K562 (cell line): ENCODE results near the gene CUTA.

ENCODE experiments used
- EGR1 ChIP-seq: fragments of 450-650 bp; conservative IDR thresholded peaks from 2 replicates; pipeline ENCODE4 v1.6.1; 2017; ENCODE audit warnings: mild to moderate bottlenecking
- KAT7 ChIP-seq: sonication (generic); formaldehyde crosslinking; IDR thresholded peaks from 2 replicates; pipeline ENCODE4 v1.8.0; 2022; ENCODE audit warnings: missing genetic modification reagents, mild to moderate bottlenecking, borderline replicate concordance
- POLR2A ChIP-seq: fragments of 450-650 bp; conservative IDR thresholded peaks from 2 replicates; pipeline ENCODE4 v1.6.1; 2016
- RAD21 ChIP-seq, 2 experiments: fragments of 250-450 bp in 1 of 2; fragments of 450-650 bp in 1 of 2; sonication (Bioruptor Pico) in 1 of 2; formaldehyde crosslinking in 1 of 2; IDR thresholded peaks in 1 of 2; conservative IDR thresholded peaks in 1 of 2; 2 replicates each; pipeline versions ENCODE4 v1.4.0 to v1.8.0; 2020 to 2022; ENCODE audit warnings: mild to moderate bottlenecking in 2 of 2, moderate library complexity in 1 of 2
- TCF3 ChIP-seq: sonication (generic); formaldehyde crosslinking; IDR thresholded peaks from 2 replicates; pipeline ENCODE4 v1.4.0; 2020; ENCODE audit warnings: mild to moderate bottlenecking, missing genetic modification reagents
- ZNF239 ChIP-seq: fragments of 250-450 bp; sonication (Bioruptor Pico); IDR thresholded peaks from 2 replicates; pipeline ENCODE4 v1.4.0; 2020; ENCODE audit warnings: mild to moderate bottlenecking
- TF ChIP-seq, protein P1 (sequence below), 2 experiments: fragments of 450-650 bp; IDR thresholded peaks; 2 replicates each; pipeline ENCODE4 v1.6.1; 2016
- TF ChIP-seq, protein P2 (sequence below), 3 experiments: IDR thresholded peaks in 2 of 3; conservative IDR thresholded peaks in 1 of 3; 2 replicates each; pipeline ENCODE4 v1.5.1; 2011 to 2012; ENCODE audit warnings: low read length in 3 of 3, mild to moderate bottlenecking in 3 of 3, control low read depth in 2 of 3, improper control_type of control experiment in 1 of 3, inconsistent platforms in 1 of 3, low read depth in 1 of 3, mixed read lengths in 1 of 3, moderate library complexity in 1 of 3; ENCODE audit not compliant: insufficient read depth in 2 of 3

DNA sequence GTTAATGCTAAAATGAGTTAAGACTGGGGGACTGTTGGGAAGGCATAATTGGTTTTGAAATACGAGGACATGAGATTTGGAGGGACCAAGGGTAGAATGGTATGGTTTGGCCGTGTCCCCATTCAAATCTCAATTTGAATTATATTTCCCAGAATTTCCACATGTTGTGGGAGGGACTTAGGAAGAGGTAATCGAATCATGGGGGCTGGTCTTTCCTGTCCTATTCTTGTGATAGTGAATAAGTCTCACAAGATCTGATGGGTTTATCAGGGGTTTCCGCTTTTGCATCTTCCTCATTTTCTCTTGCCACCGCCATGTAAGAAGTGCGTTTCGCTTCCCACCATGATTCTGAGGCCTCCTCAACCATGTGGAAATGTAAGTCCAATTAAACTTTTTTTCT lies 49.2 kb upstream of the CUTA start:
- TF ChIP-seq, protein P1, sequence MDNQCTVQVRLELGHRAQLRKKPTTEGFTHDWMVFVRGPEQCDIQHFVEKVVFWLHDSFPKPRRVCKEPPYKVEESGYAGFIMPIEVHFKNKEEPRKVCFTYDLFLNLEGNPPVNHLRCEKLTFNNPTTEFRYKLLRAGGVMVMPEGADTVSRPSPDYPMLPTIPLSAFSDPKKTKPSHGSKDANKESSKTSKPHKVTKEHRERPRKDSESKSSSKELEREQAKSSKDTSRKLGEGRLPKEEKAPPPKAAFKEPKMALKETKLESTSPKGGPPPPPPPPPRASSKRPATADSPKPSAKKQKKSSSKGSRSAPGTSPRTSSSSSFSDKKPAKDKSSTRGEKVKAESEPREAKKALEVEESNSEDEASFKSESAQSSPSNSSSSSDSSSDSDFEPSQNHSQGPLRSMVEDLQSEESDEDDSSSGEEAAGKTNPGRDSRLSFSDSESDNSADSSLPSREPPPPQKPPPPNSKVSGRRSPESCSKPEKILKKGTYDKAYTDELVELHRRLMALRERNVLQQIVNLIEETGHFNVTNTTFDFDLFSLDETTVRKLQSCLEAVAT (IDR thresholded peaks at IDR 0.05), result no peak
- TF ChIP-seq POLR2A (no peak), ZNF239 (CRISPR knock-in tag) (no peak), TCF3 (CRISPR knock-in tag) (no peak), KAT7 (CRISPR knock-in tag) (no peak), EGR1 (no peak), RAD21 (CRISPR knock-in tag; conservative IDR thresholded peaks at IDR 0.05 in 1 of 2, IDR thresholded peaks at IDR 0.05 in 1 of 2) (no peak)
- TF ChIP-seq, protein P2, sequence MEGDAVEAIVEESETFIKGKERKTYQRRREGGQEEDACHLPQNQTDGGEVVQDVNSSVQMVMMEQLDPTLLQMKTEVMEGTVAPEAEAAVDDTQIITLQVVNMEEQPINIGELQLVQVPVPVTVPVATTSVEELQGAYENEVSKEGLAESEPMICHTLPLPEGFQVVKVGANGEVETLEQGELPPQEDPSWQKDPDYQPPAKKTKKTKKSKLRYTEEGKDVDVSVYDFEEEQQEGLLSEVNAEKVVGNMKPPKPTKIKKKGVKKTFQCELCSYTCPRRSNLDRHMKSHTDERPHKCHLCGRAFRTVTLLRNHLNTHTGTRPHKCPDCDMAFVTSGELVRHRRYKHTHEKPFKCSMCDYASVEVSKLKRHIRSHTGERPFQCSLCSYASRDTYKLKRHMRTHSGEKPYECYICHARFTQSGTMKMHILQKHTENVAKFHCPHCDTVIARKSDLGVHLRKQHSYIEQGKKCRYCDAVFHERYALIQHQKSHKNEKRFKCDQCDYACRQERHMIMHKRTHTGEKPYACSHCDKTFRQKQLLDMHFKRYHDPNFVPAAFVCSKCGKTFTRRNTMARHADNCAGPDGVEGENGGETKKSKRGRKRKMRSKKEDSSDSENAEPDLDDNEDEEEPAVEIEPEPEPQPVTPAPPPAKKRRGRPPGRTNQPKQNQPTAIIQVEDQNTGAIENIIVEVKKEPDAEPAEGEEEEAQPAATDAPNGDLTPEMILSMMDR (IDR thresholded peaks at IDR 0.05 in 2 of 3, conservative IDR thresholded peaks at IDR 0.05 in 1 of 3; ENCODE audit: insufficient read depth in 2 of 3, low read depth in 1 of 3, low read length in 3 of 3), result no peak
